Osteoblast (primary cell): Measurements from ENCODE around the gene NPSR1. TPM values are rescaled to one million over a fixed set of nuclear protein-coding genes. Genes with fewer than 3 reads are reported as not detected.
A peak's percentile ranks its signal among the peaks of the same experiment; 100 is the strongest.

Experiments used
- DNase-seq: peaks from one replicate; pipeline ENCODE4 v3.0.0; 2011; ENCODE audit warnings: low spot score, mixed read lengths; ENCODE audit not compliant: insufficient read length; ENCODE audit errors: missing footprints
- H2AFZ ChIP-seq: 2 replicates; pipeline ENCODE4 v1.6.0; 2011; ENCODE audit warnings: mild to moderate bottlenecking, low read length
- H3K27ac ChIP-seq: 2 replicates; pipeline ENCODE4 v1.5.1; 2011; ENCODE audit warnings: mild to moderate bottlenecking, low read depth, low read length, moderate library complexity
- H3K27me3 ChIP-seq: 2 replicates; pipeline ENCODE4 v1.6.0; 2012; ENCODE audit warnings: mild to moderate bottlenecking, control low read depth, inconsistent platforms, low read length, moderate library complexity; ENCODE audit not compliant: insufficient read depth
- H3K36me3 ChIP-seq: 2 replicates; pipeline ENCODE4 v1.5.1; 2011; ENCODE audit warnings: mild to moderate bottlenecking, low read length, control low read depth, moderate library complexity; ENCODE audit not compliant: insufficient read depth
- H3K4me1 ChIP-seq: 2 replicates; pipeline ENCODE4 v1.5.1; 2011; ENCODE audit warnings: mild to moderate bottlenecking, low read length, control low read depth, moderate library complexity; ENCODE audit not compliant: insufficient read depth
- H3K4me2 ChIP-seq: 2 replicates; pipeline ENCODE4 v1.6.0; 2011; ENCODE audit warnings: mild to moderate bottlenecking, low read length; ENCODE audit not compliant: insufficient read depth
- H3K4me3 ChIP-seq: fragments of 200-600 bp; sonication (generic); 3 replicates; pipeline ENCODE4 v1.5.1; 2012; ENCODE audit warnings: mild to moderate bottlenecking, low read length, inconsistent platforms; ENCODE audit not compliant: insufficient read depth
- H3K79me2 ChIP-seq: 2 replicates; pipeline ENCODE4 v1.6.0; 2012; ENCODE audit warnings: mild to moderate bottlenecking, low read length, control low read depth, inconsistent platforms; ENCODE audit not compliant: insufficient read depth
- H3K9me3 ChIP-seq: 2 replicates; pipeline ENCODE4 v1.5.1; 2011; ENCODE audit warnings: low read depth, low read length, control low read depth
- H4K20me1 ChIP-seq: 2 replicates; pipeline ENCODE4 v1.6.0; 2012; ENCODE audit warnings: mild to moderate bottlenecking, low read length, control low read depth; ENCODE audit not compliant: insufficient read depth
- CTCF ChIP-seq: IDR thresholded peaks from 2 replicates; pipeline ENCODE4 v1.5.1; 2011; ENCODE audit warnings: mild to moderate bottlenecking, low read depth, low read length, moderate library complexity; ENCODE audit errors: extremely low read depth
- total RNA-seq: library from RNA; depleted of rRNA; stranded (reverse); fragments of >200 nt; gene quantifications from 2 replicates; pipeline ENCODE4 v1.2.3, GENCODE V29; 2012

Gene NPSR1
- total RNA-seq, 1 donor: not detected

- H4K20me1 ChIP-seq: no peaks in the 10 kb centered on the region
- TF ChIP-seq CTCF: no peak
- no peaks in the 10 kb centered on the region for H3K27me3 ChIP-seq
- H3K4me2 ChIP-seq: no peak overlapping the region
- H3K79me2 ChIP-seq: no peaks in the 10 kb centered on the region
- no peaks in the 10 kb centered on the region for H3K4me1 ChIP-seq
- H3K36me3 ChIP-seq: no peaks in the 10 kb centered on the region
- no peak overlapping the region for H2AFZ ChIP-seq
- no peak overlapping the region for H3K27ac ChIP-seq
- H3K4me3 ChIP-seq: no peak overlapping the region
- no peak for DNase-seq
- no peaks in the 10 kb centered on the region for H3K9me3 ChIP-seq
Measured at GRCh38 chr7:34845666-34846361, 187.8 kb downstream of the NPSR1 start.

- H3K4me2 ChIP-seq: no peak overlapping the region
- H2AFZ ChIP-seq: no peak overlapping the region
- no peak for TF ChIP-seq CTCF
- DNase-seq: peak; percentile 48
- H3K27me3 ChIP-seq: no peaks in the 10 kb centered on the region
- H3K79me2 ChIP-seq: no peaks in the 10 kb centered on the region
- no peak overlapping the region for H3K27ac ChIP-seq
- H4K20me1 ChIP-seq: no peaks in the 10 kb centered on the region
- no peak overlapping the region for H3K4me3 ChIP-seq
- H3K9me3 ChIP-seq: no peaks in the 10 kb centered on the region
- H3K36me3 ChIP-seq: no peaks in the 10 kb centered on the region
- H3K4me1 ChIP-seq: no peaks in the 10 kb centered on the region
Measured at GRCh38 chr7:34846976-34847375, 189.0 kb downstream of the NPSR1 start.

- Histone ChIP-seq H4K20me1 (no peaks in the 10 kb centered on the region), H3K36me3 (no peaks in the 10 kb centered on the region), H3K27me3 (no peaks in the 10 kb centered on the region), H3K79me2 (no peaks in the 10 kb centered on the region), H3K27ac (no peak overlapping the region), H3K4me3 (no peak overlapping the region), H3K4me2 (no peak overlapping the region), H3K9me3 (no peaks in the 10 kb centered on the region), H2AFZ (no peak overlapping the region), H3K4me1 (peaks cover 5% of the 10 kb centered on the region)
- DNase-seq: no peak
- TF ChIP-seq CTCF: no peak
Measured at GRCh38 chr7:34848670-34849069, 190.7 kb downstream of the NPSR1 start.

GRCh38 chr7:34849163-34849960, 191.3 kb downstream of the NPSR1 start:
- no peaks in the 10 kb centered on the region for H4K20me1 ChIP-seq
- no peaks in the 10 kb centered on the region for H3K36me3 ChIP-seq
- H3K4me3 ChIP-seq: no peak overlapping the region
- H3K4me1 ChIP-seq: peaks cover 5% of the 10 kb centered on the region
- H3K79me2 ChIP-seq: no peaks in the 10 kb centered on the region
- H3K27me3 ChIP-seq: no peaks in the 10 kb centered on the region
- no peak overlapping the region for H3K4me2 ChIP-seq
- no peak for TF ChIP-seq CTCF
- H3K27ac ChIP-seq: no peak overlapping the region
- DNase-seq: no peak
- no peaks in the 10 kb centered on the region for H3K9me3 ChIP-seq
- H2AFZ ChIP-seq: no peak overlapping the region
